Dermis blood vessel endothelial cell (primary cell): ENCODE measurements around the gene FKBP14. TPM values are rescaled to one million over a fixed set of nuclear protein-coding genes. Genes with fewer than 3 reads are reported as not detected.
"Not testable (repeated sequence)": the region's sequence is repeated elsewhere in the genome, so short reads cannot be mapped to it uniquely, and the experiment has no call there.

Source experiments
- DNase-seq: peaks from one replicate; pipeline ENCODE4 v3.0.0; 2010
- total RNA-seq: library from RNA; depleted of rRNA; stranded (reverse); fragments of >200 nt; gene quantifications from 2 replicates; pipeline ENCODE4 v1.2.3, GENCODE V29; 2014

The FKBP14 gene
- total RNA-seq, 1 donor from 2014 or later = 18.2 TPM

DNA sequence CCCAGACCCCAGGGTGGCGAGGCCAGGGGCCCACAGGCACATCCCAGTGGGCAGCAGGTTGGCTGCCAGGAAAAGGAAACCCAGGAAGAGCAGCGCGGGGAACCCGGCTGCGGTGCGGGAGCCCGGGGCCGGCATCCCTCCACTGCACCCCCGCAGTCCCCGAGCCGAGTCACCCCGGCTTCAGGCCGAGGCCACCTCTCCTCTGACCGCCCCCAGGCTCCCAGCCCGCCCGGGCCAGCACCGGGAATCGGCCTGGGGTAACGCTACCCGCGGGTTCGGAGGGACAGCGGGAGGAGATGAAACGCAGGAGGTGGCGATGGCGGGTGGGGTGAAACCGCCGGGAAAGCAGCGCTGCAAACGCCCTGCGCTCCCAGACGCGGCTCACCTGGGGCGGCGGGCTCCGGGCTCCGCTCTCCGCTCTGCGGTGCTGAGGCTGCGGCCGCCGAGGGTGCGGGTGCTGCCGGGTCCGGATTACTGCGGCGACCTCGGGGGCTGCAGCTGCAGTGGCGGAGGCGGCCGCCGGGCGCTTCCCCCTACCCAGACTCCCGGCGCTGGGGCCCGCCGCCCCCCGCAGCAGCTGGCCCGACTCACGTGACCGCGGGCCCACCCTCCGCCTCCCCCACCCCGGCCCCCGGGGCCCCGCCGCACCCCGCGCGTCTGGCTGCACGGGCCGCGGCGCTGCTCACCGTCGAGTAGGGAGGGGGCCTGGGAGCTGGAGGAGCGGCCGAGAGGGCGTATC lies 37.1 kb downstream of the FKBP14 start, which contains the start of gene SCRN1:
Gene SCRN1 (minus strand): TSS at position 545 of the 739 bp plus-strand sequence. CDS start 20,734 bp downstream, outside the sequence.
- DNase-seq = peak; percentile 60

DNA sequence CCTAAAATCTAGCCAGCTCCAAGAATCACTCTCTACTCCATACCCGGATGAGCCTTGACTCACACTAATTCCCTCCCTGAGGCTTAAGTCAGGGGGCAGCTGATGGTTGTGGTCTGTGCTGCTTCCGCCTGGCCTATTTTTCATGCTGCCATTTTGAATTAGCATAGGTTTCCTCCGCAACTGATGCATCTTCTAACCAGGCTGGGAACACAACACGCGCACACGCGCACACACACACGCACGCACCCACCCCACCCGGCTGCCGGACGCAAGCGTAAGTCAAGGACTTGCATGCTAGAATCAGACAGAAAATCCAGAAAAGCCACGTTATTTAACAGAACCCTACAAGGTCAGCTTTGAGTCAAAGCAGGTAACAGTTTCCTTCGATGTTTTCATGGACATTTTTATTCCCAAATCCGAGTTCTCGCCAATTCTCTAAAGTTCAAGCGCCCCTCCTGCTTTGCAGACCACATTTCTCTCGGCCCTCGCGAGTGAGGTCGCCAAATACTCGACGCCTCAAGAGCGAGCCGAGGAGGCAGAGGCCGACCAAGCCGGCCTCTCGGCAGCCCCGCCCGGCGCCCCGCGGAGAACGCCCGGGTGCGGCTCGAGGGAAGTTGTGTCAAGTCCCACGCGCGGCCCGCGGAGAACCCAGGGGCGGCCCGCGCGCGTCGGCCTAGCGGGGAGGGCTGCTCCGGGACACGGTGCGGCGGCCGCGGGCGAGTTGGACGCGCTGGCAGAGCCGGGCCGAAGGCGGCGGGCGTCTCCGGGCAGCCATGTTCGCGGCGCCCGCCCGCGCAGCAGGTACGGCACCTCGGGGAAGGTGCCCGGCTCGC lies 37.9 kb downstream of the FKBP14 start:
- peak; percentile 56 for DNase-seq

DNA sequence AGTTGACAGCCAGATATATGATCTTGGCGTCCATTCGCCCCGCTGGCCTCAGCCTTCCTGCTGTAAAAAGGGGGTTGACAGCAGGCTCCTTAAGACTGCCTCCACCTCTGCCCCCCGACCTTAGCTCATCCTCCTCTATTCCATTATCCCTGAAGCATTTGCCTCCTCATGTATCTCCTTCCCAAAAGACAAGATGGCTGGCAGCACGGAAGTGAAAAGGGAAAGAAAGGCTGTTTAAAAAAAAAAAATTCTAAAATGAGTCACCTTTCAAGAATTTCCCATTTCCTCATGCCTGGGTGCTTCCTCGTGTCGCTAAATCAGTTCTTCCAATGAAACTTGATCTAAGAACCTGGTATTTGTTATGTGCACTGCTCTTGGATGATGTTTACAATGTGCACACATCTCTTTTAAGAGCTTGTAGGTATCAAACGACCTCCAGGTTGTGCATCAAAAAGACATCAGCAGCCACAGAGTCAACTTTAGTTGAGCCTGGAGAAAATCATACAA lies 38.6 kb downstream of the FKBP14 start:
- DNase-seq = peak; percentile 83

DNA sequence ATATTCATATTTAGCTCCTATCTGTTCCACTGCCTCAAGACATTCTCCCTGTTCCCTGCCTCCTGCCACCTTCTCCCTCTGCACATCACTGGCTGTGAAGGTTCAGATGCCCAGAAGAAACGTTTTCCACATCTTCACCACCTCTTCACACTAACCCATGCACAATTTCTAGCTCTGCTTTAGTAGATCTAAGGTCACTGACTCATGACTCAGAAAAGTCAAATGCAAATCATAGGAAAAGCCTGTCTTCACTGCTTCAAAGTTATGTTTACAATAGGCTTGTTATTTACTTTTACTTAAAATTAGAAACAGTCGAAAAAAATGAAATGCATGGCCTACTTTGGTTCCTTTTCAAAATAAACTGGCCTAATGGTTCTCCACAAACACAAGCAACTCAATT lies 39.4 kb downstream of the FKBP14 start:
- peak; percentile 52 for DNase-seq

DNA sequence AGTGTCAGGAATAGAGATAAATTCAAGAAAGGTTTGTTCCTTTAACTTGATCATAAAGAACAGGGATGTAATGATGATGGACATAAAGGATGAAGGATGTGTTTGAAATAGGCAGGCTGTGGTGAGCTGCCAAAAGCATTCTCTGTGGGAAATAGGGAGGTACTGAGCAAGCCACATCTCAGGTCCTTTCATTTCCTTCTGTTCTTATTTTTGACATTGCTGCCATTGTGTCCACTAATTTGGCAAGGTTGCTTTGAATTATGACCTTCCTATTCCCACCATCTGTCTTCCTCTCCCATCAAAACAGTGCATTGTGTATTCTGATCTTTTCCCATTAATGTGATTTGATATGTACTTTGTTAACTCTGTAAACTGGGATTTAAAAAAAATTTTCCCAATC lies 46.4 kb downstream of the FKBP14 start:
- DNase-seq = peak; percentile 71

DNA sequence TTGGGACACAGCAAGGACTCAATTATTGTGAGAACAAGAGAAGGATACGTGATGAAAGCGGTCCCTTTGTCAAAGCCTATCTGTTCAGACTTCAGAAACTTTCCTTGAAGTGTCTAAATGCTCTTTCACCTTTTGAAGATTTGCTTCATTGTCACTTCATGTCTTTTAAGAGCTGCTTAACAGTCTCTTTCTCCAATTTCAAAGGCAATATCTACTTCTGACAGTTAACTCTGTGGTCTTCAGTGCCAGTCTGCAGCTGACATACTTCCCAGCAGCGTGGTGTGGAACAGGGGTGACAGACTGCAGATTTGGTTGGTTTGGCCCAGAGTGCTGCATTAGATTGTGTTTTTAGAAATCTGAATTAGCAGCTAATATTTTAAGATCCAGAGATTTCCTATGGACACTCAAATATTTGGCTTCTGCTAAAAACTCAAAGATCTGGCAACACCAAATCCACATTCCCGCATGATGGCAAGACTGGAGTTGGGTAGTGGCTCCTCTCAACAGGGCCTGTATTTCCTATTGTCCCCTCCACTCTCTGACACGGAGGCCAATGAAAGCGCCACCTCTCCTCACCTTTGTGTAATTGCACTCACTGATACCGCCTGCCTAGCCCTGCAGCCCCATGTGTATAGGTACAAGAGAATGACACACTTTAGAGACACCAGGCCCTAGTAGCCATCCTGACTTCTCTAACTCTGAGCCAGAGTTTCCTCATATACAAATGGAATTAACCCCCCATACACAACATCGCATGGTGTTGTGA lies 48.4 kb downstream of the FKBP14 start:
- no peak for DNase-seq

DNA sequence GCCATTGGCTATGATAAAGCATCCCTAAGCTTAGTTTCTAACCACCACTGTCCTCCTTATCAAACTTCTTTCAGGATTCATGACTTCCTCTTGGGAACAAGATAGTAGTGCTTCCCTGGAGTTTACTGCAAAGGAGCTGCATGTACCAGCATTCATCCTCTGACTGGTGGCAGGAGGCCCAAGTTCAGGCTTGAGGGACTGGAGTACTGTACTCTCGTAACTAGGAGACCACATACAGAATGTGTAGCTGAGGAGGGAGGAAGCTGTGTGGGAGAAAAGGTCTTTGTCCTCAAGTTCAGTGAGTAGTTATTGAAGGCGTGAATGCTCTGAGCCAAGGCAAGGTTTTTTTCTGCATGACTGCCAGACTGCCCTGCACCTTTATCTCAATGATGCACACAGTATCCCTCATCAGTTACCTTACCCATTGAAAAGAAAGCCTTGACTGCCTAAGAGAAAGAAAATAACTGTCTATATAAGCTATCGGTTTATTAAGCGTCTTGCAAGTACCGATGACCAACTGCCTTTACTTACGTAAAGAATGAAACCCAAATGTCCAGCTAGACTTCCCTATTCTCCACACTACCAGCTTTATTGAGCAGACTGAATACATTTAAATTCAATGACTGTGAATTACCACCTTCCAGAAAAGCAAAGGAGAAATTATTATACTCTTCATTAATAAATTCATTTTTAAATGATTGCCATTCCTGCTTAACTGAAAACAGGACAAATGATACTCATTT lies 49.7 kb downstream of the FKBP14 start:
- peak; percentile 37 for DNase-seq

DNA sequence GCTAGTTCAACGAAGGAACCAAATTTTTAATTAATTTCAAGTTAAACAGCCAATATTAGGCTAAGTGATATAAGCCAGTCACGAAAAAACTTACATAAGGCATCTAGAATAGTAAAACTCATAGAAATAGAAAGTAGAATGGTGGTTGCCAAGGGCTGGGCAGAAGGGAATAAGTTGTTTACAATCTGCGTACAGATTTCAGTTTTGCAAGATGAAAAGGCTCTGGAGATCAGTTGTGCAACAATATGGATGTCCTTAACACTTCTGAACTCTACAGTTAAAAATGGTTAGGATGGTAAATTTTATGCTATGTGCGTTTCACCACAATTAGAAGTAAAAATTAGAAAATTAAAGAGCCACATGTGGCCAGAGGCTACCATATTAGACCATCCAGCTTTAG lies 50.2 kb downstream of the FKBP14 start:
- no peak for DNase-seq

DNA sequence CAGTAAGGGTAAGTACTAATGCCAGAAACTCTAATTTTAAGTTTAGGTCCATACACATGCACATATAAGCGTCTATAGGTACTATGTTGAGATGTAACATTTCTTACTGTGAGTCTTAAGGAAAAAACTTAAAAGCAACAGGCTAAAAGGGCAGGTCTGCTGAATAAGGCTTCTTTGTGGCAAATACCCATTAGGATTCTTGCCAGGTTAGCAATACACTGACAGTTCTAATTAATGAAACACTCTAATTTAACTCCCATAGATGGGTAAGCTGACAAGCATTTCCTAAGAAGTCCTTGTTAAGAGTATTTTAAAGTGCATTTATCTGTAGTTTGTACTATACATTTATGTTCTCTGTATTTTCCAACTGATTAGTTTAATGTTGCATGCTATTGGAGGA lies 50.9 kb downstream of the FKBP14 start:
- no peak for DNase-seq

DNA sequence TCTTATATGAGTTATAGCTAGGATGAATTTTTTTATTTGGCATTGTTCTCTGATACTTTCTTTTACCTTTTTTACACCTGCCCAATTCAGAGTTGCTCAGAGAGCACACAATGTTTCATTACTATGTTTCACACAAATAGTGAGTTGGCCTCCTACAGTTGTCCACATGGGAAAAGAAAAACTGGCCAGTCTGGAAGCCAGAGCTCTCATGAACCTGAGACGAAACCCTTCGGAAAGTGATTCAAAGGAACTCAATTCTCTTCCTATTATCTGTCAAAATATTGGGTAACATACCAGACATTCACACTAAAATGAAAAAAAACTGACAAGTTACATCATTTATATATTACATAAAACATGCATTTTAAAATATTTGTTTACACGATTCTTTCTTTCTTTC lies 52.2 kb downstream of the FKBP14 start:
- no peak for DNase-seq

DNA sequence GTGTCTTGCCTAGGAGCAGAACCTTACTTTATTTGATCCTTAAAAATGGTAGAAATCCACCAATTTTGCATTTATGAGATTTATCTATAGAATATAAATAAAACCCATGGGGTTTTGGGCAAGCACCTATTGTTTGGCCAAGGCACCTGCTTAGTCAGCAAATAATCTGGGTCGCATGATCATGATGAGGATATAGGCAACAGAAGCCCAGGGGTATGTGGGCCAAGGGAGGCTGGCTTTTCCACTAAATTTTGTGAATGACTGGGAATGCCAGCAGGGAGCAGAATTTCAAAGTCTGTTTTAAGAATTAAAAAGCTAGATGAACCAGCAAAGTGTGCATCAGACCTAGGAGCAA lies 54.2 kb downstream of the FKBP14 start:
- no peak for DNase-seq

DNA sequence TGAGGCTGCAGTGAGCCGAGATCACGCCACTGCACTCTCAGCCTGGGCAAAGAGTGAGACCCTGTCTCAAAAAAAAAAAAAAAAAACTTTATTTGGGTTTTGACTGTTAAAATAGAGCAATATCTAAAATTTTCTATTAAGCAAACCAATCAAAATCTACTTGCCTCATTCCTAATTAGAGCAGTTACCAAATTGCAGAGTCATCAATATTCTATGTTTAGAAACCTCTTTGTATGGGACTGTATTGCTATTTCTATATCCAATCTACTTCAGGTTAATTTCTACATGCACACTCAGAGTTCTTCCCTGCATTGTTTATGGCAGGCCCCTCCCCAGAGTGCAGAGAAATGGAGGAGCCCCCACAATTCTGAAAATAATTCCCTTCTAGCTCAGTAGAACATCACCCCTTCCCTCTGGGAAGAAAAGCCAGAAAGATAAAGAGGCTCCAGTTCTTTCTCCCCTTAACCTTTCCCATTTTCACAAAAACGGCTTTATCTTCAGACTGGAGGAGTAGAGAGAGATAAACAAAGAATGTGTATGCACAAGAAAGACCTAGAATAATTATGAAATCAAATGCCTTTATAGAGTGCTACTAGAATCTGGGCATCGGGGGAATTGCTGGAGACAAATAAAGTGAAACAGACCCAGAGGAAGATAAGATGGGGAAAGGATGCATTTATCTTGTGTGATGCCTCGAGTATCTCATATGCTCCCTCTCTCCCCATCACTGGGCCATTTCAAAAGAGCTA lies 54.8 kb downstream of the FKBP14 start:
- DNase-seq = no peak

DNA sequence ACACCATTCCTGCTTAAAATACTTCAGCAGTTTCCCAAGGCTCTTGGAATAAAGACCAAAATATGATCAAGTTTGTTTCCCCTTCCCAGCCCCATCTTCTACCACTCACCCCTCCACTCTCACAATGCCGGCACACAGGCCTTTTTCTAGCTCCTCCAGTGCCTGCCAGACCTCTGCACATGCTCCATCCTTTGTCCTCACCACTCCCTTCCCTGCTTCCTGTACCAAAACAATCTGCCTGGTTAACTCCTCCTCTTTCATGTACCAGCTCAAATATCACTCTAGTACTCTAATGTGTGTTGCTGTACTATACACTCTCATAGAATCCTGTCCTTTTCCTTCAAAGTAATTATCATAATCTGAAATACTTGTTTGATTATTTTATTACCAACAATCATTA lies 56.3 kb downstream of the FKBP14 start:
- DNase-seq = no peak

DNA sequence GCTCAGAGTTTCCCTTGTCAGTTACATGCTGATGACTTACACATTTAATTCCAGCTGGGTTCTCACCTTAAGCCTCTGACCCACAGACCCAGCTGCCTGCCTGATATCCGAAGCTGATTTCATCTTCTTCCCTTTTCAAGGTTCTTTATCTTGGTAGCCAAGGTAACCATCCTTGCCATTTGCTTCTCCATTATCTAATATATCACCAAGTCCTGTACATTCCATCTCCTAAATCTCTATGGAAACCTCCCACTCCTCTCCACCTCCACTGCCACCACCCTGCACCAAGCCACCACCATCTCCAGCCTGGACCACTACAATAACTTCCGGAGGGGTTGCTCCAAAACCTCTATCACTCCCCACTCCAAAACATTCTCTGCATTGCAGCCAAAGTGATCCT lies 56.8 kb downstream of the FKBP14 start:
- DNase-seq = no peak

DNA sequence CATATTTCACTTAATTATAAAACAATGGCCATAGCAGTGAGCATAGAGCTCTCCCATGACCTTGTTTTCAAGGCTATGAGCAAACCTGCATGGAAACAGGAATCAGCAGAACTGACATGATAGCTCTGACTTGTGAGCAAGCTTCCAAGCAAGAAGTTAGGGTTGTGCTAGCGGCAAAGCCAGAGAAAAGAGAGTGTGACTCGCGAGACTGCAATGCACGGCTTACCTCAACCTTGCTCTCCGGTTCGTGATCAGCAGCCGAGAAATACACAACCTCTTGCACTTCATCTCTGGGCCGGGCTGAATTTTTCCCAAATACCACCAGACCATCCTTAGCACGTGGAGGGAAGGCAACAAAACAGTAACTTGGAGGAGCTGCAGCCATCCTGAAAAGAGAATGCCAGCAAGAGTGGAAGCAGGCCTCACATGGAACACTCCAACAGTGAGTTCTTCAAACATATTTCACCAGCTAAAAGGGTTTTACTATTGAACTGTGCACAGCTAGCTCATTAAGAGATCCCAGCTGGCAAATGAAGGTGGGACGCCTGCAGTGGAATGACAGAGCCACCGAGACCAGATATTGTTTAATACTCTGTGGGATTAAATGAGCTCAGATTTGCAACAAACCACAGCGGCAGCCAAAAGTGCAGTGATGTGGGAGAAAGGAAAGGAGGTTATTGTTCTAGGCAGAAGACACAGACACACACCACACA lies 57.7 kb downstream of the FKBP14 start:
- DNase-seq = no peak

DNA sequence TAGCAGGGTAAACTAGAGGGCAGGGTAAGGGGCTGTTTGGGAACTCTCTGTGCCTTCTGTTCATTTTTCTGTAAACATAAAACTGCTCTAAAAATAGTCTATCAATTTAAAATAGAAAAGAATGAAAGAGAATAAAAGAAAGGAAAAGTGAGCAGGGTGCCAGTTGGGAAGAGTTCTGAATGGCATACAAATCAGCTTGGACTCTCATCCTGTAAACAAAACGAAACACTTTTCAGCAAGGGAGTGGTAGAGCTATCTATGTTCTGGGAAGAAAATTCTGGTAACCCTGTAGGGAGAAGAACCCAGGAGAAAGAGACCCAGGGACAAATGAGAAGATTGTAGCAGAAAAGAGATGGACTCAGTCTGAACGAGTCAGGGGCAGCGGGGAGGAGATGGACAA lies 61.5 kb downstream of the FKBP14 start:
- DNase-seq = no peak

DNA sequence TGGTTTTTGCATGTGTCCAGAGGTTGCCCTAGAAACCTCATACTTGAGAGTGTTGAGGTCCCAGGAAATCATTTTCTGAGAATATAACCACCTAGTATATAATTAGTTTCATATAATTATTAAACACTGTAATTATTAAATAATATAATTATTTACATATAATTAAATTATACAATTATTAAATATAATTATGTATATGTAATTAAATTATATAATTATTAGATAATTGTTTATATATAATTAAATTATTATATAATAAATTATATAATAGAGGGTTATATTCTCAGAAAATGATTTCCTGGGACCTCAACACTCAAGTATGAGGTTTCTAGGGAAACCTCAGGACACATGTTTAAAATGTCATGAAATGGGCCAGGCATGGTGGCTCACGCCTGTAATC lies 64.5 kb downstream of the FKBP14 start:
- DNase-seq = no peak

DNA sequence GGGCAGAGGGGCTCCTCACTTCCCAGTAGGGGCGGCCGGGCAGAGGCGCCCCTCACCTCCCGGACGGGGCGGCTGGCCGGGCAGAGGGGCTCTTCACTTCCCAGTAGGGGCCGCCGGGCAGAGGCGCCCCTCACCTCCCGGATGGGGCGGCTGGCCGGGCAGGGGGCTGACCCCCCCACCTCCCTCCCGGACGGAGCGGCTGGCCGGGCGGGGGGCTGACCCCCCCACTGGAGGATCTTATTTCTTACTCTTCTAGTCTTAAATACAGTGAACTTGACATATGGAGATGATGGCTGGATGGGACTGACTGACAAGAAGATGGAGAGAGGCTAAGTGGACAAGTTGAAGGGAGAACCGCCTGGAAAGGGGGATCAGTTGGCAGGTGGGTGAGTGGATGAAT lies 64.9 kb downstream of the FKBP14 start:
- DNase-seq = not testable (repeated sequence)
